GM06990 (cell line): ENCODE data around the gene KIF25.

ENCODE experiments used
- DNase-seq: peaks from one replicate; pipeline ENCODE4 v3.0.0-alpha.2; 2011; ENCODE audit not compliant: insufficient read length; ENCODE audit errors: extremely low read depth
- H3K27me3 ChIP-seq: replicated peaks from 2 replicates; pipeline ENCODE4 v1.6.0; 2011; ENCODE audit warnings: low read length; ENCODE audit not compliant: control insufficient read depth, insufficient read depth
- H3K36me3 ChIP-seq: 2 replicates; pipeline ENCODE4 v1.5.1; 2011; ENCODE audit warnings: low read length; ENCODE audit not compliant: control insufficient read depth, insufficient read depth
- H3K4me3 ChIP-seq: replicated peaks from 2 replicates; pipeline ENCODE4 v1.5.1; 2011; ENCODE audit warnings: low read depth, mild to moderate bottlenecking, control low read depth, low read length
- TF ChIP-seq, protein P1 (sequence below): IDR thresholded peaks from 2 replicates; pipeline ENCODE4 v1.5.1; 2011; ENCODE audit warnings: low read length, control low read depth, mild to moderate bottlenecking, inconsistent platforms; ENCODE audit not compliant: insufficient read depth, poor library complexity, severe bottlenecking

The KIF25 gene

DNA sequence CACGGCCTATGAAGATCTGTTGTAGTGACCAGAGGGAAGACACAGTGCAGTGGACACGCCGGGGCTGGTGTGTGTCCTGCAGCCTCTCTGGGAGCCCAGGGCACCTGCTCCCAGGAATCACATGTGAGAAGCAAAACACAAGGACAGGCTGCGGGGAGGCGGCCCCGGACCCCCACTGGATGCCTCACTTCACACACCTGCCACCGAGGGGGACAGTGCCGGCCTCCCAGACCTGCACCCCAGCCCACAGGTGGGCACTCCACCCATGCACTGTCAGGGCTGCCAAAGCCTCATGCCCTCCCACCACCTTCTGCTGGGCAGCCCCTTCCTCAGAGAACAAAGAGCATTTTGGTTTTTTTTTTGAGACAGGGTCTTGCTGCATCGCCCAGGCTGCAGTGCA is 54.2 kb downstream of the KIF25 start:
- TF ChIP-seq, protein P1, sequence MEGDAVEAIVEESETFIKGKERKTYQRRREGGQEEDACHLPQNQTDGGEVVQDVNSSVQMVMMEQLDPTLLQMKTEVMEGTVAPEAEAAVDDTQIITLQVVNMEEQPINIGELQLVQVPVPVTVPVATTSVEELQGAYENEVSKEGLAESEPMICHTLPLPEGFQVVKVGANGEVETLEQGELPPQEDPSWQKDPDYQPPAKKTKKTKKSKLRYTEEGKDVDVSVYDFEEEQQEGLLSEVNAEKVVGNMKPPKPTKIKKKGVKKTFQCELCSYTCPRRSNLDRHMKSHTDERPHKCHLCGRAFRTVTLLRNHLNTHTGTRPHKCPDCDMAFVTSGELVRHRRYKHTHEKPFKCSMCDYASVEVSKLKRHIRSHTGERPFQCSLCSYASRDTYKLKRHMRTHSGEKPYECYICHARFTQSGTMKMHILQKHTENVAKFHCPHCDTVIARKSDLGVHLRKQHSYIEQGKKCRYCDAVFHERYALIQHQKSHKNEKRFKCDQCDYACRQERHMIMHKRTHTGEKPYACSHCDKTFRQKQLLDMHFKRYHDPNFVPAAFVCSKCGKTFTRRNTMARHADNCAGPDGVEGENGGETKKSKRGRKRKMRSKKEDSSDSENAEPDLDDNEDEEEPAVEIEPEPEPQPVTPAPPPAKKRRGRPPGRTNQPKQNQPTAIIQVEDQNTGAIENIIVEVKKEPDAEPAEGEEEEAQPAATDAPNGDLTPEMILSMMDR = no peak
- H3K36me3 ChIP-seq = no peaks in the 10 kb centered on the region
- no peak for DNase-seq
- no peaks in the 10 kb centered on the region for H3K27me3 ChIP-seq
- H3K4me3 ChIP-seq = no peak overlapping the region

DNA sequence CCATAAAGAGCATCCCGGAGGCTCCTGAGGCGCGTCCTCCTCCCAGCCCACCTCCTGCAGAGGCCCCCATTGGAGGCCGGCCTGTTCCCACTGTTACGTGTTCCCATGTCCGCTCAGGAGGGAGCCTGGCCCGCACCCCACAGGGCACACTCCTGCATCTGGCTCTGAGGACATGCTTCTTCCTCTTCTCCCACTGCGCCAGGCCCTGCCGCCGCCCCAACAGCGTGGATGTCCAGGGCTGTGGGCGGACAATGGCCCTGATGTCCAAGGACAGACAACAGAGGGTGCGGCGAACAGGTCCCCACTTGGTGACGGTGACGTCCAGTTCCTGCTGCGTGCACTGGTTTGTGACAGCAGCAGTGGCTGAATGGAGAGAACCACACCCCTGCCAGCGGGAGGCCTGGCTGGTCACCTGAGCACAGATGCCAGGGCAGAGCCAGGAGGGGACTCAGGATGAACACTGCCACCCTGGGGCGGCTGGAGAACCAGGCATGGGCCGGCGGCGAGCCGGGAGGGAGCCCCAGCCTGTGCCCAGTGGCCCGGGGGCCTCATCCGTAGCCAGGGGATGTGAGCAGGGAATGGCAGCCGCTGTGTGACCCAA is 54.9 kb downstream of the KIF25 start:
- Histone ChIP-seq H3K27me3 (no peaks in the 10 kb centered on the region), H3K4me3 (no peak overlapping the region), H3K36me3 (no peaks in the 10 kb centered on the region)
- TF ChIP-seq, protein P1 = no peak
- DNase-seq = no peak

DNA sequence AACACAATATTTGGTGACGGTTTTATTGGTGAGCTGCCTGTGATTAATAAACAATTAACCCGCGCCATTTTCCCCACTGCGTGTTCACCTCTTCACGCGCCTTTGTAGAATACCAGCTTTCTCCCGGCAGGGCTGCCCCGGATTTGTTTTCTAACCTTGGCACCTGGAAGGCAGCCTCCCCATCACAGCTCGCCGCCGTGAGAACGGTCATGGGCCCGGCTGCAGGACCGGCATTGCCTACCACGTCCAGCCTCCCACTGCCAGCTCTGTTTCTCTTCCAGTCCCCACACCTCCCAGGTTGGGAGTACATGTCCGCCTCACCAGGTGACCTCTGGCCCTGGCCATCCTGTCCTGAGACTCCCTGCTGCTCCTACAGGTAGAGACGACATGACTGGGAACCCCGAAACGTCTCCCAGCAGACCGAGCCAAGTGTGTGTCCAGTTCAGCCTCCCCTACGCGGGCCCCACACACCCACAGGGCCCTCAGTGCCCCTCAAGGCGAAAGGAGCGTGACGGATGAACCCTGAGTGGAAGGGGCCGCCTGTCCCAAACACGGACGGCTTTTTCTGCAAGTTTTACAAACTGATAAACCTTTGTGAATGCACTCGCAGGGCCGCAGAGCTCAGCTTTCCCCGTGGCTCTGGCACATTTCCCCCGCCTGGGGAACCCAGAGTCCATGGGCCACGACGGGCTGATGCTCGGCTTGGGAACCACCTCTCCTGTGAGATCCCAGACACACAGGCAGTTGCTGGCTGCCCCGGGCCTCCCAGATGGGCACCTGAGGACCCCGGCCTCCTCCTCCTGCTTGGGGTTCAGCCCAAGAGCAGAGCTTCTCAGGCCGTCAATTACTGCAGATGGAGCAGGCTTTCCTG is 55.9 kb downstream of the KIF25 start:
- no peaks in the 10 kb centered on the region for H3K27me3 ChIP-seq

DNA sequence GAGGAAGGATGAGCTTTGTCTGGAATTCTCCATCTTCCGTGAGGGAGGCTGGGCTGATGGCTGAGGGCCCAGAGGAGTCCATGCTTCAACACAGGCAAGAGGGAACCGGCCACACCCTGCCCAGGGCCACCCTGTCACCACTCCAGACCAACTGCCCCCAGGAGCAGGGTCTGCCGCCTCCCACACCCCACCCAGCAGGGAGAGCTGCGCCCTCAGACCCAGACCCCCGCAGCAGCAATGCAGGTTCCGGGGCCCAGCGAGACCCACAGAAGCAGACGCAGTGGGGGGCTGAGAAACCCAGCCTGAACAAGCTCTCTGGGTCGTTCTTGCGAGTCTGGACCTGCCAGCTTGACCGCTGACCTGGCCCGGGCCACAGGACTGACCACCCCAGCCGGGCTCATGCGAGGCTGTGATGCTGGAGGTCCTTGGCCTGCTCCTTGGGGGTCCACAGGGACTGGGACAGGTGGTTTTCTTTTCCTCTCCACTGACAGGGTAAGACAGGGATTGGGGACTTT is 56.5 kb downstream of the KIF25 start:
- TF ChIP-seq, protein P1 = no peak
- H3K27me3 ChIP-seq = no peaks in the 10 kb centered on the region
- no peak overlapping the region for H3K4me3 ChIP-seq
- DNase-seq = no peak
- no peaks in the 10 kb centered on the region for H3K36me3 ChIP-seq

More for the DNA sequence above, 55.9 kb downstream of the KIF25 start:
- H3K4me3 ChIP-seq = no peak overlapping the region
- TF ChIP-seq, protein P1 = no peak
- DNase-seq = no peak
- H3K36me3 ChIP-seq = no peaks in the 10 kb centered on the region

DNA sequence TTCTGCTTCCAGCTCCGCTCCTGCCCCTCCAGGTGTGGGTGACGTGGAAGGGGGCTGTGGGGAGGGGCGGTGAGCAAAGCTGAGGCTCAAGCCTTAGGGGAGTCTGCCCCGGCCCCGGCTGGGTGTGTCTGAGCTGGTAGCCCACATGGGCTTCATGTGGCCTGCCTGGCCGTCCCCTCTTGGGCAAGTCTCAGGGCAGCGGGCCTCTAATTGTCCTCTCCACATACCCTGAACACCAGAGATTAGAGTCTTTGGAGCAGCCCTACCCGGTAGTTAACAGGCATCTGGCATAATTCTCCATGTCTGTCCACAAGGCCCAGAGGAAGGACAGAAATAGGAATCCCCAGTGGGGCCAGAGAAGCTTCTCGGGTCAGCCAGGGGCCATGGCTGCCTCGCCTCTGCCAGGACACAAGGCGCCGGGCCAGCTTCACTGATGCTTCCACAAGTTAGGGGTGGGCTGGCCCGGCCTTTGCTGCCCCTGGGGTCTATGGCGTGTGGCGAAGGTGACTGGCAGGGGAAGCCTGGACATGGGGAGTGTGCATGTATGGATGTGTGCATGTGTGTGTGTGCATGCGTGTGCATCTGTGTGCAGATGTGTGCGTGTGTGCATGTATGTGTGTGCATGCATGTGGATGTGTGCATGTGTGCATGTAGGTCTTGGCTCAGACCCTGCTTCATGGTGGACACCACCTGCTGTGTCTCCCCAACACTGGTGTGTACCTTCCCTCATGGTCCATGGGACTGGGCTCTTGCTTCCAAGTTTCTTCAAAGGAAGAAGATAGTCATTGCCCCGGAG is 57.5 kb downstream of the KIF25 start:
- DNase-seq = no peak
- H3K4me3 ChIP-seq = no peak overlapping the region
- no peaks in the 10 kb centered on the region for H3K36me3 ChIP-seq
- TF ChIP-seq, protein P1 = no peak
- H3K27me3 ChIP-seq = no peaks in the 10 kb centered on the region
